ENCODE results near the gene TBC1D22A.
"Not testable (repeated sequence)": the region's sequence is repeated elsewhere in the genome, so short reads cannot be mapped to it uniquely, and the experiment has no call there.

The TBC1D22A gene

DNA sequence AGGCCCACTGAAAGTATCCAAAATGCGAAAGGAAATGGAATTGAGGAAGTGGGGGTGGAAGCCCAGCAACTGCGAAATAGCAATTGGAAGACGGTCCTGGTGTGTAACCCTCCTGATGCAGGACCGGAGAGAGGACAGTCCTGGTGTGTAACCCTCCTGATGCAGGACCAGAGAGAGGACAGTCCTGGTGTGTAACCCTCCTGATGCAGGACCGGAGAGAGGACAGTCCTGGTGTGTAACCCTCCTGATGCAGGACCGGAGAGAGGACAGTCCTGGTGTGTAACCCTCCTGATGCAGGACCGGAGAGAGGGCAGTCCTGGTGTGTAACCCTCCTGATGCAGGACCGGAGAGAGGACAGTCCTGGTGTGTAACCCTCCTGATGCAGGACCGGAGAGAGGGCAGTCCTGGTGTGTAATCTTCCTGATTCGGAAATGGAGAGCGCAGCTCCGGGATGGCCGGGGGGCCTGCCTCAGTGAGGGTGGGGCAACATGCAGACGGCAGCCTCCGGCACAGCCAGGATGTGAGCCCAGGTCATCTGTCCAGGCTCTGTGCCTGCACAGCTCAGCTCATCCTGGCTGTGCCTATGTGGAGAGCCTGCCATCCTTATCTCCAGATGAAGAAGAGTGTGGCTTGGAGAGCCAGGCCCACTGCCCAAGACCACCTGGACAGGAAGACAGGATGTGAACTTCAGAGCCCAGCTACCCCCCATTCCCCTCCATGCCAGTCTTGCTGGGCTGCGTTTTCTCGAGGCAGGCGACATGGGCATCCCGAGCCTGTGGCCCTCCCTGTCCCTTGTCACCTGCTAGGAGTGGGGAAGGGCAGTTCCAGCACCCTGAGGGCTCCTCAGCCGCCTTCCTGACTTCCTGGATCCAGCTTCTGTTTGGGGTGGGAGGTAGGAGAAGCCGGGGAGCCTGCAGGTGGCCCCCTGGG lies 408.3 kb downstream of the TBC1D22A start:
- DNase-seq (ENCODE audit: low read depth) = not testable (repeated sequence)

DNA sequence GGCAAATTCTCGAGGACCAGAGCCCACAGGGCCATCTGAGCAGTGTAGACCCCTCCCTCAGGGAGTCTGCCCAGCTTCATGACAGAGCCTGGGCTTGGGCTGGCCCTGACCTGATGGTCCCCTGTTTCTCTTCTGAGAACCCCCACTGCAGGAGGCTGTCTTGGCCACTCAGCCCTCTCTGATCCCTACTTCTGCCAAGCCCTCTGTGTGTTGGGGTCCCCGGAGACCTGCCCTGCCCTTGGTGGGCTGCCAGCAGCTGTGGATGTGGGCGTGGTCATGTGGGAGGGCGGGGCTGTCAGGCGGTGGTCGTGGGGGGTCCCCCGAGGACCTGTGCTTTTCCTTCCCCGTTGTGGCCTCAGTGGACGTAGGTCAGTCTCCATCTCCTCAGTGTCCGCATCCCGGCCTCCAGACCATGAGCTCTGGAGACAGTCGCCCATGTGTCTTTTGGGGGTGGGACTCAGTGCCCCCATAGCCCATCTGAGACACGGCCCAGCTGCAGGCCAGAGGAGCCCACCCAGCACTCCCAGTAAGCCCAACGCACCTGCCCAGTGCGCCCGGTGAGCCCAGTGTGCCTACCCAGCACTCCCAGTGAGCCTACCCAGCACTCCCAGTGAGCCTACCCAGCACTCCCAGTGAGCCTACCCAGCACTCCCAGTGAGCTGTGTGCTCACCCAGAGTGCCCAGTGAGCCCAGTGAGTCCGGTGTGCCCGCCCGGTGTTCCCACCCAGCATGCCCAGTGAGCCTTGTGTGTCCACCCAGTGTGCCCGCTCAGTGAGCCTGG lies 409.2 kb downstream of the TBC1D22A start:
- no peak for DNase-seq (ENCODE audit: low read depth)

DNA sequence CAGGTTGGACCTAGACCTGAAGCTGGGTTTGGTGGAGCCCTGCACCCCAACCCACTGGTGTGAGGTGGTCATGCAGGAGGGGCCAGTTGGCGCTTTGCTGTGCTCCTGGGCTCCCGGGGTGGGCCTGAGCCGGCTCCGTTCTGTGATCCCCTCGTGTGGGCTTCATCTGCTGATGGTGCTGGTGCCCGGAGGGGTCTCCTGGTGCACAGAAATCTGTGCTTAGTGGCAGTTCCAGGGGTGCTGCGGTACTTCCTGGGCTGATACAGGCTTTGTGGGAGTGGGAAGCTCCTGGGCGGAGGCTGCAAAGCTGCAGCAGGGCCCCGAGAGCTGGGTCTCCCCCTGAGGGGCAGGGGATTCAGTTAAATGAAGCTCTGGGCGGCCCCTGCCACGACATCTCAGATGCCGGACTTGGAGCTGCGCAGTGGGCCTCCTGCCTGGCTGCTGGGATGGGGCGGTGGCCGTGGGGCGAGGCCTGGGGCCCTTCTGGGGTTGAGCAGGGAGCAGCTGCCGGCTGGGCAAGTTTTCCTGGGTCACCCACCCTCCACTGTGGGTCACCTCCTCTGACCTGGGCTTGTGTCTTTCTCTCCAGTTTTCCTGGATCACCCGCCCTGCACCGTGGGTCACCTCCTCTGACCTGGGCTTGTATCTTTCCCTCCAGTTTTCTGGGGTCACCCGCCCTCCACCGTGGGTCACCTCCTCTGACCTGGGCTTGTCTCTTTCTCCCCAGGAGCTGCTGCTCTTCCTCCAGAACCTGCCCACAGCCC lies 410.5 kb downstream of the TBC1D22A start:
- no peak for DNase-seq (ENCODE audit: low read depth)

DNA sequence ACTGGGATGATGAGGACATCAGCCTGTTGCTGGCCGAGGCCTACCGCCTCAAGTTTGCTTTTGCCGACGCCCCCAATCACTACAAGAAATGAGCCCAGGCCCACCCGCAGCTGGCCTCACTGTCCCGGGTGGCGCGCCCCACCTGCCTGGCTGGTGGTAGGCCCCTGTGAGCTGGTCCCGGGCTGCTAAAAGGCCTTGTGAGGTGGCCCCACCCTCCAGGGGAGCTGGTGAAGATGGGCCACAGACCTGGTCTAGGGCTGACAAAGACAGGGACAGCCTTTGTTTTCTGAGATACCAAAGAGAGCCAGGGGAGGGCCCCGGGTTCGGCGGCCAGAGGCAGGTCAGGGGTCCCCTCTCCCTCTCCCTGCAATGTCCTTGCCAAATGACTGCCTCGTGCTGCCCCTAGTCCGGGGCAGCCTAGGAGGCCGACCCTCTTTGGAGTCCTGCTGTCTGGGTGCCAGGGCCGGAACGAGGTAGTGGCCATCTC lies 411.1 kb downstream of the TBC1D22A start:
- no peak for DNase-seq (ENCODE audit: low read depth)

DNA sequence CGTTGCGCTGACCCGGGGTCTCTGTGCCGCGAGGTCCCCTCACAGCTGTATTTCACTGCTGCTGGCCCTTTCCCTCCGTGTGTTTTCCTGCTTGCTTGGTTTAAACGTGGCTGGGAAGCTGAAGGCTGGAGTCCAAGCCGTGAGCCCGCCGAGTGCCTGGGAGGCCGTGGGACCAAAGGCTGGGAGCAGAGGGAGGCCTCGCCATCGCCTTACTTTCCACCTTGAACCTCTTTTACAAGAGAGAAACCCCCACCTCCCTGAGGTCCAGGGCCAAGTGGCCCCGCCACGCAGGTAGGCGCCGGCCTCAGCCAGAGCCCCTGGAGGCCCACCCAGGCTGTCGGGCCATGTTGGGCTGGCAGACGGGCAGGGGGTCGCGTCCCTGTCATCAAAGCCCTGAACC lies 411.6 kb downstream of the TBC1D22A start:
- no peak for DNase-seq (ENCODE audit: low read depth)

DNA sequence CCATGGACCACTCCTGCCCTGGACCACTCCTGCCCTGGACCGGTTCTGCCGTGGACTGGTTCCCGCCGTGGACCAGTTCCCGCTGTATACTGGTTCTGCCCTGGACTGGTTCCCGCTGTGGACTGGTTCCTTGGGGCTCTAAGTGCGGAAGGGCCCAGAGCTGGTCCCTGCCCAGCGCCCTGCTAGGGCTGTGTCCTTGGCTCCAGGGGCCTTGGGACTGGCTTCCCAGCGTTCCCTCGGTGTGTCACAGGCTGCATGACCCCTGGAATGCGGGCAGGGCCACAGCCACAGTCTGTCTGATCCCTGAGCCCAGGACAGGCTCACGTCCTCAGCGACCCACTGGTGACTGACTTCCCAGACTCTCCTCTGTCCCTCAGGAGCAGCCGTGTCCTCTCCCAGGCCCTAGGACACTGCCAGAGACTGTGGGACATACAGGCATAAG lies 412.2 kb downstream of the TBC1D22A start:
- no peak for DNase-seq (ENCODE audit: low read depth)

DNA sequence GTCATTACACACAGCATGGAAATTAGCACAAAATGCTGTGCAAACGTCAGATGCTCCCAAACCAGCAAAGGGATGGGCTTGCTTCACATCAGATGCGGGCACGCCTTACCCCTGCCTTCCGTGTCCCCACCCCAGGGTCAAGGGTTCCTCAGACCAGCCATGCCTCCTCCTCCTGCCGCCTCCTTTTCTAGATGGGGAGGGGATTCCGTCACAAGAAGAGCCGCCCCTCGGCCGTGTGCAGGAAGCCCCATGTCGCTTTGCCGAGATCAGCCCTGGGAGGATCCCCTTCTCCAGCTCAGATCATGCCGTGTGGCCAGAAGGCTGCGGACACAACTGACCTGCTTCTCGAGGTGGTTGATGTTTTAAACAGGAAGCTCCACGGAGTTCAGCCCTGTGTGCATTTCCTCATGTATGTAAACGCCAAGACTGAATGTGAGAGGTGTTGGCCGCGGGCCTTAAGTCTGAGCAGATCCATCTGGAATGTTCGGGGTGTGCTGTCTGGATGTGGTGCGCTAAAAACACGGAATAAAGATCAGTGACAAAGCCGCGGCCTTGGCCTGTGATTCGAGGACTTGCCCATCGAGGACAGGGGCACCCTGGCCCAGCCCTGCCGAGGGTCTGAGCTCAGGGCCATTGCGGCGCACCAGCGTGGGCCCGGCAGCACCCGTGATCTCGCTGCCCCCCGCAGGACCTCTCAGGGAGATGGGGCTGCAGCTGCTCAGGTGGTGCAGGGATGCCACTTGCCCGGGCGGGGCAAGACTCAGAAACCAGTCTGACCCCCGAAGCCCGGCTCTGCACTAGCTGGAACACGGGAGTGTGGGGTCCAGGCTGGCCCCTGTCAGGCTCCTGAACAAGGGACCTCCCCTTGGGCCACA lies 412.9 kb downstream of the TBC1D22A start:
- DNase-seq (ENCODE audit: low read depth) = no peak

DNA sequence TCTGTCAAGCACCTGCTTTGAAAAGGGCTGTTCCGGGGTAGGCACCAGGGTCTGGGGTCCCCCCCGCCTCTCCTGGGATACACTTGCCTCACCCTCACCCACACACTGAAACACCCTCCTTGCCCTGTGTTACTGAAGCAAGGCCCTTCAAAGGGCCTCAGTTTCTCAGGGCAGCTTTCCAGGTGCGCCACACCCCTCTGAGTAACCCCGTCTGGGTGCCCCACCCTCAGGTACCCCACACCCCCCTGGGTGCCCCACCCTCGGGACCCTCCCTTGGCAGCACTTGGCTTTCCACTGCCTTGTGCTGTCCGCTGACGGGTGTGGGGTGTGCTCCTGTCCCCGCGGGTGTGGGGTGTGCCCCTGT lies 413.6 kb downstream of the TBC1D22A start:
- DNase-seq (ENCODE audit: low read depth) = no peak

DNA sequence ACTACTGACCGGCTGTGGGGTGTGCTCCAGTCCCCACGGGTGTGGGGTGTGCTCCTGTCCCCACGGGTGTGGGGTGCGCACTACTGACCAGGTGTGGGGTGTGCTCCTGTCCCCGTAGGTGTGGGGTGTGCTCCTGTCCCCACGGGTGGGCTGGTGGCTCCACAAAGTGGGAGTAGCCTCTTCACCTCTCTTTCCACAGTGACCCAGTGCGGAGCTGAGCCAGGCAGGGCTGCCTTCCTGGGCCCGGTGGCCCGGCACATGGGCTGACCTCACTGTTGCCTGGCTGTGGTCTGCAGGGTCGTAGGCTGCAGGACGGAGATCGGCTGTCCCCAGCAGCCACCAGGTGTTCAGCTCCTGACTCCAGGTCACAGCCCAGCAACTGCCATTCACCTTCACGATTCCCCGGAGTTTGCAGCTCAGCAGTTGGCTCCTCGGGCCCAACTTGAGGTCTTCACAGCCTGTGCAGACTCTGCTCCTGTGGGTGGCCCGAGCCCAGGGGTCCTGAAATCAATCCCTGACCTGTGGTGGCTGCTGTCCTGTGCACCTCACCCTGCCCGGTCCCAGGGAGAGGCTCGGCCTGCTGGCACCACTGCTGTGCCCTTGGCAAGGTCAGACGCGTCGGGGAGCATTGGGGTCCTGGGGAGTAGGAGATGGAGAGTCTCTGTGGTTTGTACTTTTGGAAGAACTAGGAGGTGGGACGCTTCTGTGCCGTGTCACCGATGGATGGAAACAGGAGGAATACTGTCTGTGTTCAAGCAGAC lies 414.3 kb downstream of the TBC1D22A start:
- DNase-seq (ENCODE audit: low read depth) = no peak

DNA sequence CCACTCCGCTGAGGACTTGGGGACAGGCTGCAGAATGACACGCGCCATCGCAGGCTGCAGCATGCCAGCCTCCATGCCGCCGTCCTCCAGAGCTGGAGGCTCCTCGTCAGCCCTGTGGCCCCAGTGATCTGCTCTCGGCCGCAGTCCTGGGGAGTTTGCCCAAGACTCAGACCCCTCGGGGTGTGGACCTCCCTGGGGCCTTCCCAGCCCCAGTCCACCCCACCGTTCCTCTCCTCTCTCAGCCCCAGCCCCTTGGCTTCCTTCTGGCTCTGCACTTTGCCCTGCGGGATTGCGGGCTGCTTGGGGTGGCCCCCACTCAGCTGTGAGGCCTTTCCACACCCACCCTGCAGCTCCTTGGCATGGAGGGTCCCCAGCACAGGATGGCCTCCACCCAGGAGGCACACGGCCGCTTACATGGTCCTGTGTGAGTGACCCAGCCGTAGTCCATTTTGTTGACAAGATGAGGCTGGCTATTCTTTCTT lies 414.9 kb downstream of the TBC1D22A start:
- DNase-seq (ENCODE audit: low read depth) = no peak

DNA sequence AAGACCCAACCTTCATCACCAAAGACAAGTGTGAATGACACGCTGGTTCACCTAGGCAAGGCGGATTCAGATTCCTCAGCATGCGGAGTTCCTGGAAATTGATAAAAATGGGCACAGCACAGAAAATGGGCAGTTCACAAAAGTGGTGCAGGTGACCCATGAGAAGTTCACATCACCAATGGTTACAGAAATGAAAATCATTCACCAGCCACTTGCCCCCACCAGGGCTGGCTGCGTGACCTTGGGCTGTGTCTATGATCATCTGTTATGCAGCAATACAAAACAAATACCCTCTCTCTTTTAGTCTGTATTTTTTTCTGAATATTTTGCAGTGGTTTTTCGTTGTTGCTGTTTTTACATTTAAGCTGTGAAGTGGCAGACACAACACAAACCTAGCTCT lies 415.9 kb downstream of the TBC1D22A start:
- no peak for DNase-seq (ENCODE audit: low read depth)

DNA sequence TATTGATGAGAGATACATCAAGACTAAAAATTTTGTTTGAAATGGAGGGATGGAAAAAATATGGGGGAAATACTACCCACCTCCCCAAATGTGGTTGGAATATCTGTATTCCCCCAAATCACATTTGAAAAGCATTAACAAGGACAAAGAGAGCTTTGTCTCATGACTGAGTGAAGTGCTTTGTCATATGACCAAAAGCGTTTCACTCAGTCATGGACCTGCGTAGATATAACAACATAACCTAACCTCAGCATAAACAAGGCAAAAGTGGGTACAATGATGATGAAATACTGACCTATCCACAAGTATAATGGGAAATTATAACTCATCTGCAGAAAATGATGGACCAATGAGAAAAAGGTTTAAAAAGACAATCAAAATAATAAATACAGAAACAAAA lies 418.3 kb downstream of the TBC1D22A start:
- DNase-seq (ENCODE audit: low read depth) = no peak

DNA sequence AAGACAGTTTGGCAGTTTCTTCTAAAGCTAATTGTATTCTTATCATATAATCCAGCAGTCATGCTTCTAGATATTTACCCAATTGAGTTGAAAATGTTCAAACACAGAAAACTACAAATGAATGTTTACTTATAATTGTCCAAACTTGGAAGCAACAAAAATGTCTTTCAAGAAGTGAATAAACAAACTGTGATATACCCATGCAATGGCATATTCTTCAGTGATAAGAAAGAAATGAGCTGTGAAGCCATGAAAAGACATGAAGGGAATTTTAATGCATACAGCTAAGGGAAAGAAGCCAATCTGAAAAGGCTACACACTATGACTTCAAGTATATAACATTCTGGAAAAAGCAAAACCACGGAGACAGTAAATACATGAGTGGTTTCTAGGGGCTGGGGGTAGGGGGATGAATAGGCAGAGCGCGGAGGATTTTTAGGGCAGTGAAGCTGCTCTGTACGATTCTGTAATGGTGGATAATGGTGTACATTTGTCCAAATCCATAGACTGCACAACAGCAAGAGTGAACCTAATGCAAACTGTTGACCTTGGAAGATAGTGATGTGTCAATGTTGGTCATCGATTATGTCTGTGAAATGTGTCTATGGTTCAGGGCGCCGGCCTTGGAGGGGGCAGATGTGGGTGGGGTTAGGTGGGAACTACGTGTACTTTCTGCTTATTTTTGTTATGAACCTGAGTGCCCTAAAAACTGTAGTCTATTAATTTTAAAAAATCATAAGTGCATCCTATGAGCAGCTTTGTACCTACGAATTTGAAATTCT lies 424.9 kb downstream of the TBC1D22A start:
- DNase-seq (ENCODE audit: low read depth) = no peak

DNA sequence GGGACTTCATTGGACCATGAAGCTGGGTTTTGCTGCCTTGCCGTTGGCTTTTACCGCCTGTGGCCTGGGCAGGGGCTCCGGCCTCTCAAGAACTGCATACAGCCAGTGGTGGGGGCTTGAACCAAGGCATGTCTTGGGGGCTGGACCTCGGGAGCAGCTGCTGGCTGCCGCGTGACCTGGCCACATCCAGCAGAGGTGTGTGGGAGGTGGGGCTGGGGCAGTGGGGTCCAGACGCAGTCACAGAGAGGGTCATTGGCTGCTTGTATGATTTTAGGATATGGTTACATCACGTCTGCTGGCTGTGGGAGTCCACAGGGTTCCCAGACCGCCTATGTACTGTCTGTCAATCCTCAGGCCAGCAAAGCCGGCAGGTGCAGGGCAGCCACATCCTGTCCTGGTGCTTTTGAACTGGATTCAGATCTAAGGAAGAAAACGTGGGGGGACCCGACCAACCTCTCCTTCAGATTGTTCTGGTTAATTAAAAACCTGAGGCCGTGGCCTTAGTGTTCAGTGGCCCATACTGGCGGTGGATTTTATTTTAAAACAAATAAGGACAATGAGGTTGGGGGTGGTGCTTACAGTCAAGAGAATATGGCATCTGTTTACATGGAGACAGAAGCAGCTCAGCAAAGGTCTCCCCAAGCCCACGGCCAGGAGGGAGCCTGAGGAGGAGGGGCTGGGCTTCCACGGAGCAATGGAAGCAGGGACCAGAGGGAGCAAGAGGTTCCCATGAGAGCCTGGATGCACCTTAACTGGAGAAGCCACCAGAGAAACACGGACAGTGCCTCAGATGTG lies 426.0 kb downstream of the TBC1D22A start:
- DNase-seq (ENCODE audit: low read depth) = no peak

DNA sequence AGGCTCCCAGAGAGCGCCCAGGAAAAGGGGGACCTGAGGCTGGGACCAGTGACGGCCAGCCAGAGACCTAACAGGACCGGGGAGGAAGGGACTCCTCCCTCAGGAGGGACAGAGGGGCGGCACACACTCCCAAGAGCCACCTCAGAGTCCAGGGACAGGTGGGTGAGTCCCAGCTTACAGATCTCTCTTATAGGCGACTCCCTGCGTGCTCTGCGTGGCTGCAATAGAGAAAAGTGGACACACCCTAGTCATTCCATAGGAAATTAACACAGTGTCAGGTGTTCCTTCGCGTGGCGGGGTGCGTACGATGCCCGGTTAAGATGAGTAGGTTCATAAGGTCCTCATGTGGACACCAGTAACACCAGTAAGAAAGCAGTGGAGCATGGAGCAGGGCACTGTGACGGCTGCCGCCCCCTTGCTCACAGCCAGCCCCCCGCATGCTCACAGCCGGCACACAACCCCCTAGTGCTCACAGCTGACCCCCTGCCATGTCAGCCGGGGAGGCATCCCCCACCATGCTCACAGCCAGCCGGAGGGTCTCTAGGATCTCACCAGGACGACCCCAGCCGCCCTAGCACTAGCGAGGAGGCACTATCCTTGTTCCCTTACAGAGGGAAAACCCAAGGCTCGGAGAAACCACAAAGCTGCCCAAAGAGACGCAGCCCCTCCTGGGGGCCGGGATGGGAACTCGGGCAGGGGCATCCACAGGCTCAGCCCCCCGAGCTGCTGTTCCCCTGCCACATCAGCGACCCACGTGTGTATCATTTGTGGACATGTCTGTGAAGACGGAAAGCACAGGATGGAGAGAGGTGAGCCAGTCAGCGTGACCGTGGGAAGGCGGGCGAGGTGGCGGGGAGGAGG lies 426.8 kb downstream of the TBC1D22A start:
- no peak for DNase-seq (ENCODE audit: low read depth)

DNA sequence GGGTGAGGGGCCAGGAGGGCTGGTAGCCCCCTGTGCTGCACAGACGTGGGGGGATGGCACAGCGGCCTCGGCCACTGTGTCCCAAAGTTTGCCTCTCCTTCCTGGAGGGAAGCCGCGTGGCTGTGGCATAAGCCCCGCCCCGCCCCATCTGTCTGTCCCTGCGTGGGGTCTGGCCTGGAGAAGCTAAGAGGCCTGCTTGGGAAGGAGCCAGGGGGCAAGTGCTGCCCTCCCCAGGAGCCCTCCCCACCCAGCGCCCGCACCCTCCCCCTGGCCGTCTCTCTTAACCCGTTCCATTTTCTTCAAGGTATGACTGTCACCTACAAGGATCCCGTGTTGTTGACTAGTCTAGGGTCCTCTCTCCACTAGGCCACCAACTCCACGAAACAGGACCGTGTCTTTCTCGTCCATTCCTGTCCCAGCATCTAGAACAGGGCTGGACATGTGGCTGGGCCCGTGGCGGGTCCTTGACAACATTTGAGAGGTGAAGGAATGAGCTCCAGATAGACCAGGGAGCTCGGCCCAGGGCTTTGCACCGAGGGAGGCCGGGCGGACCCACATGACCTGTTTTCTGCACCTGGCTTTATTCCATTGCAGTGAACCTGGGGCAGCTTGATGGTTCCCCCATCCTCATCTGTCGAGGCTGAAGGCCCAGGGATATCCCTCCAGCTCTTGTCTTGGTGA lies 428.0 kb downstream of the TBC1D22A start:
- no peak for DNase-seq (ENCODE audit: low read depth)

Measured in stimulated activated CD8-positive, alpha-beta memory T cell treated with anti-CD3 and anti-CD28 coated beads, Interleukin-12 subunit alpha, Interleukin-12 subunit beta, amount 100 ng/mL, for 4 hours (primary cell).